ENCODE data around the gene ANKFY1.

The ANKFY1 gene

DNA sequence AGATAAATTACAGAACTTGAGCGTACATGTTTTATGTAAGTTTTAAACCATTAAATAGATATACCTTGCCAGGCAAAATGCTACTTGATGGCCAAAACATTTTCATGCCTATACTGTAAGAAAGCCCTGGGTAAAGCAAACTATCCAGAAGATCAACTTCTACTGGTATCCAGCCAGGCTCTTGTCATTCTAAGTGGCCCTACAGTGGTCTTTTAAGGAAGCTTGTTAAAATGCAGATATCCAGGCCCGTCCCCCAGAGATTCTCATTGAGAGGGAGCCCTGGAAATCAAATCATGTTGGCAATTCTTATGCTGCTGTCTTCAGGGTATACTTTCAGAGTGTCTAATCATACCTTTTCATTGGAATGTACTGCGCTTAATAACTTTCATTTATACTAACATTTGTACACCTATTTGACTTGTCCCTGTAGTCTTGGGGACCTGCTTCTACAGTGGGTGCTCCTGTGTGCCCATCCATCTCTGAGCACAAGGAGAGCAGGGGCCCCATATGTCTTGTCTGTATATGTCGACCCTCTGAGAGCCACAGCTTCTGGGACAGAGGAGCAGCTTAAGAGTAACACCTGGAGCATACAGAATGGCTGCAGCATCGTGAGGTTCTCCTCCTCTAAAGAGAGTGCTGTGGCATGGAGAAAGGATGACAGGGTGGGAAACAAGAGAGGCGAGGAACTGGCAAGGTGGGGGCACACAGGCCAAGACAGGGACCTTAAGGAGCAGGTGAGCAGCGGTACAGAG is 43.6 kb upstream of the ANKFY1 start:
- H3K4me3 ChIP-seq (ENCODE audit: low read length), result no peak overlapping the region
- H4K20me1 ChIP-seq (ENCODE audit: insufficient read depth, low read length), result peaks cover 51% of the 10 kb centered on the region

DNA sequence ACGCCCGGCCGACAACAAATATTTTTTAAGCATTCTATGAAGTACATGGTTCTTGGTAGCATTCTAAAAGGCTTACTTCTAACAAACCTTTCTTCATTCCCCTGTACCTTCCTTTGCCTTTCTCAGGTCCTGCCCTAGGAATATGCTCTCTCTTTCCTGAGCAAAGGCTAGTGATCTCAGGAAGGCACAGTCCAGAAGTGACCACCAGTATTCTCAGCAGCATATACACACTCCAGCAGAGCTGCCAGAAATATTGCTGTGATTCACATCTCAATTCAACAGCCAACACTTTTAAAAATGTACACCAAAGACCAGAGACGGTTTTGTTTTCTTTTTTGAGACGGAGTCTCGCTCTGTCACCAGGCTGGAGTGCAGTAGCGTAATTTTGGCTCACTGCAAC is 41.4 kb upstream of the ANKFY1 start:
- Histone ChIP-seq H3K4me3 (ENCODE audit: low read length) (no peak overlapping the region), H3K9ac (ENCODE audit: low read length) (no peak overlapping the region), H3K36me3 (replicated peaks; ENCODE audit: insufficient read depth, low read length) (peaks cover 9% of the 10 kb centered on the region; the same call in 1 of the 2 replicates), H3K9me2 (replicated peaks; ENCODE audit: insufficient read depth, low read length) (no peaks in the 10 kb centered on the region), H3K4me1 (ENCODE audit: low read length) (0 out of 2 replicates have a peak, but pooled peaks cover 3% of the 10 kb centered on the region), H2AFZ (ENCODE audit: low read length) (no peak overlapping the region), H4K20me1 (ENCODE audit: insufficient read depth, low read length) (peaks cover 40% of the 10 kb centered on the region), H3K27ac (ENCODE audit: low read length) (no peak overlapping the region), H3K4me2 (ENCODE audit: low read depth, low read length) (no peak overlapping the region), H3F3A (ENCODE audit: insufficient read depth, low read length) (0 out of 2 replicates have a peak, but pooled peaks cover 2% of the 10 kb centered on the region), H3K79me2 (ENCODE audit: low read length) (peaks cover 94% of the 10 kb centered on the region), H3K9me3 (replicated peaks; ENCODE audit: insufficient read depth, low read length) (no peaks in the 10 kb centered on the region), H3K27me3 (replicated peaks; ENCODE audit: insufficient read depth, low read length) (no peaks in the 10 kb centered on the region)
- TF ChIP-seq, protein P1, sequence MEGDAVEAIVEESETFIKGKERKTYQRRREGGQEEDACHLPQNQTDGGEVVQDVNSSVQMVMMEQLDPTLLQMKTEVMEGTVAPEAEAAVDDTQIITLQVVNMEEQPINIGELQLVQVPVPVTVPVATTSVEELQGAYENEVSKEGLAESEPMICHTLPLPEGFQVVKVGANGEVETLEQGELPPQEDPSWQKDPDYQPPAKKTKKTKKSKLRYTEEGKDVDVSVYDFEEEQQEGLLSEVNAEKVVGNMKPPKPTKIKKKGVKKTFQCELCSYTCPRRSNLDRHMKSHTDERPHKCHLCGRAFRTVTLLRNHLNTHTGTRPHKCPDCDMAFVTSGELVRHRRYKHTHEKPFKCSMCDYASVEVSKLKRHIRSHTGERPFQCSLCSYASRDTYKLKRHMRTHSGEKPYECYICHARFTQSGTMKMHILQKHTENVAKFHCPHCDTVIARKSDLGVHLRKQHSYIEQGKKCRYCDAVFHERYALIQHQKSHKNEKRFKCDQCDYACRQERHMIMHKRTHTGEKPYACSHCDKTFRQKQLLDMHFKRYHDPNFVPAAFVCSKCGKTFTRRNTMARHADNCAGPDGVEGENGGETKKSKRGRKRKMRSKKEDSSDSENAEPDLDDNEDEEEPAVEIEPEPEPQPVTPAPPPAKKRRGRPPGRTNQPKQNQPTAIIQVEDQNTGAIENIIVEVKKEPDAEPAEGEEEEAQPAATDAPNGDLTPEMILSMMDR (IDR thresholded peaks at IDR 0.05; ENCODE audit: low read length), result no peak
- TF ChIP-seq EZH2phosphoT487 (IDR thresholded peaks at IDR 0.05; ENCODE audit: low read length), result no peak
- TF ChIP-seq EZH2 (optimal IDR thresholded peaks at IDR 0.05; ENCODE audit: low read depth, low read length), result no peak
- no peak for DNase-seq

More for the DNA sequence above, 43.6 kb upstream of the ANKFY1 start:
- Histone ChIP-seq H3K9me2 (replicated peaks; ENCODE audit: insufficient read depth, low read length) (no peaks in the 10 kb centered on the region), H3K79me2 (ENCODE audit: low read length) (peaks cover 96% of the 10 kb centered on the region), H3K4me1 (ENCODE audit: low read length) (0 out of 2 replicates have a peak, but pooled peaks cover 3% of the 10 kb centered on the region), H3K36me3 (replicated peaks; ENCODE audit: insufficient read depth, low read length) (peaks cover 3% of the 10 kb centered on the region; the same call in 1 of the 2 replicates), H2AFZ (ENCODE audit: low read length) (no peak overlapping the region), H3K9me3 (replicated peaks; ENCODE audit: insufficient read depth, low read length) (no peaks in the 10 kb centered on the region), H3F3A (ENCODE audit: insufficient read depth, low read length) (0 out of 2 replicates have a peak, but pooled peaks cover 2% of the 10 kb centered on the region), H3K27ac (ENCODE audit: low read length) (no peak overlapping the region), H3K9ac (ENCODE audit: low read length) (no peak overlapping the region), H3K27me3 (replicated peaks; ENCODE audit: insufficient read depth, low read length) (no peaks in the 10 kb centered on the region), H3K4me2 (ENCODE audit: low read depth, low read length) (no peak overlapping the region)
- no peak for DNase-seq
- TF ChIP-seq, protein P1 (IDR thresholded peaks at IDR 0.05; ENCODE audit: low read length), result no peak
- TF ChIP-seq EZH2phosphoT487 (IDR thresholded peaks at IDR 0.05; ENCODE audit: low read length), result no peak
- TF ChIP-seq EZH2 (optimal IDR thresholded peaks at IDR 0.05; ENCODE audit: low read depth, low read length), result no peak

DNA sequence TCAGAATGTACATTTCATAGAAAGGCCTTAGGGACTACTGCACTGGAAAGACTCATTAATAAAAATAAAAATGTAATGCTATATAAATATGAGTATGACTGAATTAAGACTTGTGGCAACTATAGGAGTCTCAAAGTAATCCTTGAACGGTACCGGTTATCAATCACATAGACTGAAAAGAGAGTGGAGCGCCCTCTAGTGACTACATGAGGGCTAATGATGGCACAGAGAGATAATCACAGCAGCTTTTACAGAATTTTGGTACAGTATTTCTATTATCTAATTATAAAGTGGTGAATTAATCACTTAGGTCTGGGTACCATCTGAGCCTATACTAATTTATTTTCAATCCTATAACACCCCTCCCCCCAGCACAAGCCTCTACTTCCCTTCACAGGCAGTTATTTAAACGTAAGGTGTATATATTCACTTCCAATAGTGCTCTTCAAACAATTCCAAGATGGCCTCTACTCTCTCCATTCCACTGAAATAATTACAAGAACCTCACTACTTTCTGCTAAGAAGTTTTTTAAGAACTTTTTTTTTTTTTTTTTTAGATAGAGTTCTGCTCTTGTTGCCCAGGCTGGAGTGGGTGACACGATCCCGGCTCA is 40.7 kb upstream of the ANKFY1 start:
- H3K36me3 ChIP-seq (replicated peaks; ENCODE audit: insufficient read depth, low read length), result peaks cover 9% of the 10 kb centered on the region; the same call in 1 of the 2 replicates
- peaks cover 32% of the 10 kb centered on the region for H4K20me1 ChIP-seq (ENCODE audit: insufficient read depth, low read length)
- H3K4me3 ChIP-seq (ENCODE audit: low read length), result no peak overlapping the region
- H3K27ac ChIP-seq (ENCODE audit: low read length), result no peak overlapping the region
- no peaks in the 10 kb centered on the region for H3K9me2 ChIP-seq (replicated peaks; ENCODE audit: insufficient read depth, low read length)
- TF ChIP-seq, protein P1 (IDR thresholded peaks at IDR 0.05; ENCODE audit: low read length), result peak; percentile 68
- TF ChIP-seq EZH2phosphoT487 (IDR thresholded peaks at IDR 0.05; ENCODE audit: low read length), result no peak
- TF ChIP-seq EZH2 (optimal IDR thresholded peaks at IDR 0.05; ENCODE audit: low read depth, low read length), result no peak
- no peak overlapping the region for H2AFZ ChIP-seq (ENCODE audit: low read length)
- H3K79me2 ChIP-seq (ENCODE audit: low read length), result peaks cover 94% of the 10 kb centered on the region
- peak; percentile 51 for DNase-seq
- no peaks in the 10 kb centered on the region for H3K4me1 ChIP-seq (ENCODE audit: low read length)
- no peaks in the 10 kb centered on the region for H3K9me3 ChIP-seq (replicated peaks; ENCODE audit: insufficient read depth, low read length)
- H3K9ac ChIP-seq (ENCODE audit: low read length), result no peak overlapping the region
- H3K27me3 ChIP-seq (replicated peaks; ENCODE audit: insufficient read depth, low read length), result no peaks in the 10 kb centered on the region
- H3F3A ChIP-seq (ENCODE audit: insufficient read depth, low read length), result 0 out of 2 replicates have a peak, but pooled peaks cover 2% of the 10 kb centered on the region
- no peak overlapping the region for H3K4me2 ChIP-seq (ENCODE audit: low read depth, low read length)
